Adipocyte (in vitro differentiated cells): ENCODE measurements around the gene CUBN.
A peak's percentile ranks its signal among the peaks of the same experiment; 100 is the strongest.

Experiments used
- DNase-seq: peaks from one replicate; pipeline ENCODE4 v3.0.0-alpha.2; 2015; ENCODE audit warnings: low read depth
- H3K27me3 ChIP-seq: replicated peaks from 2 replicates; pipeline ENCODE4 v1.7.0; 2013; ENCODE audit warnings: mild to moderate bottlenecking, low read length, moderate library complexity; ENCODE audit not compliant: control insufficient read depth, insufficient read depth
- H3K36me3 ChIP-seq: 2 replicates; pipeline ENCODE4 v1.7.0; 2013; ENCODE audit warnings: low read length, mild to moderate bottlenecking, moderate library complexity; ENCODE audit not compliant: control insufficient read depth, insufficient read depth, severe bottlenecking
- H3K4me1 ChIP-seq: 2 replicates; pipeline ENCODE4 v1.7.0; 2013; ENCODE audit warnings: mild to moderate bottlenecking, low read length, moderate library complexity; ENCODE audit not compliant: control insufficient read depth, insufficient read depth
- H3K4me3 ChIP-seq: 2 replicates; pipeline ENCODE4 v1.7.0; 2013; ENCODE audit warnings: mild to moderate bottlenecking, low read length, moderate library complexity
- H3K9ac ChIP-seq: 2 replicates; pipeline ENCODE4 v1.7.0; 2013; ENCODE audit warnings: mild to moderate bottlenecking, low read length, moderate library complexity
- H3K9me3 ChIP-seq: 2 replicates; pipeline ENCODE4 v1.7.0; 2013; ENCODE audit warnings: mild to moderate bottlenecking, low read length, moderate library complexity; ENCODE audit not compliant: control insufficient read depth

CUBN gene

GRCh38 chr10:16992611-16993119, 136.9 kb downstream of the CUBN start:
- Histone ChIP-seq H3K4me3 (peak overlapping the region; percentile 68), H3K27me3 (no peaks in the 10 kb centered on the region), H3K36me3 (no peaks in the 10 kb centered on the region), H3K9me3 (no peaks in the 10 kb centered on the region), H3K9ac (peak overlapping the region; percentile 52), H3K4me1 (peaks cover 28% of the 10 kb centered on the region)
- peak; percentile 66 for DNase-seq

- no peak overlapping the region for H3K9ac ChIP-seq
- H3K9me3 ChIP-seq, result no peaks in the 10 kb centered on the region
- peaks cover 33% of the 10 kb centered on the region for H3K4me1 ChIP-seq
- H3K36me3 ChIP-seq, result no peaks in the 10 kb centered on the region
- DNase-seq, result no peak
- no peak overlapping the region for H3K4me3 ChIP-seq
- H3K27me3 ChIP-seq, result no peaks in the 10 kb centered on the region
Observed at GRCh38 chr10:16991011-16991410, 138.6 kb downstream of the CUBN start.

- no peaks in the 10 kb centered on the region for H3K9me3 ChIP-seq
- H3K27me3 ChIP-seq, result no peaks in the 10 kb centered on the region
- no peak for DNase-seq
- H3K36me3 ChIP-seq, result no peaks in the 10 kb centered on the region
- H3K4me3 ChIP-seq, result no peak overlapping the region
- peaks cover 34% of the 10 kb centered on the region for H3K4me1 ChIP-seq
- no peak overlapping the region for H3K9ac ChIP-seq
Observed at GRCh38 chr10:16989826-16990293, 139.8 kb downstream of the CUBN start.

GRCh38 chr10:16988900-16989299, 140.7 kb downstream of the CUBN start:
- Histone ChIP-seq H3K27me3 (no peaks in the 10 kb centered on the region), H3K4me1 (peaks cover 34% of the 10 kb centered on the region), H3K9me3 (no peaks in the 10 kb centered on the region), H3K4me3 (no peak overlapping the region), H3K36me3 (no peaks in the 10 kb centered on the region), H3K9ac (no peak overlapping the region)
- no peak for DNase-seq

GRCh38 chr10:16987976-16988610, 141.5 kb downstream of the CUBN start:
- H3K4me3 ChIP-seq, result no peak overlapping the region
- H3K9ac ChIP-seq, result peak overlapping the region; percentile 81
- H3K9me3 ChIP-seq, result no peaks in the 10 kb centered on the region
- peaks cover 32% of the 10 kb centered on the region for H3K4me1 ChIP-seq
- no peaks in the 10 kb centered on the region for H3K27me3 ChIP-seq
- no peaks in the 10 kb centered on the region for H3K36me3 ChIP-seq
- DNase-seq, result no peak

- H3K36me3 ChIP-seq, result no peaks in the 10 kb centered on the region
- H3K4me3 ChIP-seq, result peak overlapping the region; percentile 56
- peak overlapping the region; percentile 81 for H3K9ac ChIP-seq
- no peaks in the 10 kb centered on the region for H3K27me3 ChIP-seq
- DNase-seq, result peak; percentile 88
- H3K4me1 ChIP-seq, result peaks cover 24% of the 10 kb centered on the region
- H3K9me3 ChIP-seq, result no peaks in the 10 kb centered on the region
Observed at GRCh38 chr10:16987206-16987621, 142.4 kb downstream of the CUBN start.

- no peaks in the 10 kb centered on the region for H3K9me3 ChIP-seq
- no peaks in the 10 kb centered on the region for H3K36me3 ChIP-seq
- peak; percentile 79 for DNase-seq
- peak overlapping the region; percentile 81 for H3K9ac ChIP-seq
- H3K4me3 ChIP-seq, result peak overlapping the region; percentile 56
- peaks cover 24% of the 10 kb centered on the region for H3K4me1 ChIP-seq
- no peaks in the 10 kb centered on the region for H3K27me3 ChIP-seq
Observed at GRCh38 chr10:16986406-16987205, 143.0 kb downstream of the CUBN start.

- H3K27me3 ChIP-seq, result no peaks in the 10 kb centered on the region
- no peaks in the 10 kb centered on the region for H3K9me3 ChIP-seq
- H3K4me3 ChIP-seq, result no peak overlapping the region
- no peaks in the 10 kb centered on the region for H3K36me3 ChIP-seq
- H3K4me1 ChIP-seq, result peaks cover 24% of the 10 kb centered on the region
- DNase-seq, result no peak
- H3K9ac ChIP-seq, result peak overlapping the region; percentile 81
Observed at GRCh38 chr10:16986082-16986405, 143.6 kb downstream of the CUBN start.

GRCh38 chr10:16984242-16984641, 145.4 kb downstream of the CUBN start:
- H3K4me3 ChIP-seq, result no peak overlapping the region
- no peaks in the 10 kb centered on the region for H3K9me3 ChIP-seq
- H3K27me3 ChIP-seq, result no peaks in the 10 kb centered on the region
- peak; percentile 48 for DNase-seq
- H3K36me3 ChIP-seq, result no peaks in the 10 kb centered on the region
- H3K4me1 ChIP-seq, result peaks cover 24% of the 10 kb centered on the region
- no peak overlapping the region for H3K9ac ChIP-seq

- DNase-seq, result no peak
- Histone ChIP-seq H3K27me3 (no peaks in the 10 kb centered on the region), H3K4me3 (no peak overlapping the region), H3K9ac (no peak overlapping the region), H3K4me1 (no peaks in the 10 kb centered on the region), H3K9me3 (no peaks in the 10 kb centered on the region), H3K36me3 (no peaks in the 10 kb centered on the region)
Observed at GRCh38 chr10:16976803-16977202, 152.8 kb downstream of the CUBN start.

GRCh38 chr10:16975188-16975587, 154.4 kb downstream of the CUBN start:
- no peak for DNase-seq
- no peaks in the 10 kb centered on the region for H3K36me3 ChIP-seq
- no peak overlapping the region for H3K4me3 ChIP-seq
- no peaks in the 10 kb centered on the region for H3K27me3 ChIP-seq
- no peaks in the 10 kb centered on the region for H3K9me3 ChIP-seq
- H3K9ac ChIP-seq, result no peak overlapping the region
- no peaks in the 10 kb centered on the region for H3K4me1 ChIP-seq
